GM10248 (cell line): ENCODE results near the gene MAPK8IP2.

ENCODE experiments used
- CTCF ChIA-PET: fragments of 300-600 bp; sonication (Branson Sonifier 250); formaldehyde crosslinking; extraction: SDS; loops from one replicate; lab custom pipeline; 2021; ENCODE audit warnings: antibody characterized with exemption; lab: Yijun Ruan, JAX
- POLR2A ChIA-PET: fragments of 350-650 bp; sonication (Branson Sonifier 250); formaldehyde crosslinking; extraction: SDS; loops from one replicate; lab custom pipeline; 2020; ENCODE audit warnings: antibody characterized with exemption; lab: Yijun Ruan, JAX
- DNase-seq: peaks from one replicate; pipeline ENCODE4 v3.0.0; 2012; ENCODE audit errors: extremely low spot score
- CTCF ChIP-seq: IDR thresholded peaks from 2 replicates; pipeline ENCODE4 v1.5.1; 2012; ENCODE audit warnings: mild to moderate bottlenecking, low read depth; ENCODE audit errors: extremely low read depth, missing control alignments, control extremely low read depth

The MAPK8IP2 gene

GRCh38 chr22:50600538-50600937 lies at the start of gene MAPK8IP2:
TSS of gene MAPK8IP2 (plus strand) at chr22:50600793. CDS start at chr22:50600819, 26 bp downstream.
- no peak for TF ChIP-seq CTCF
- DNase-seq = no peak
- ChIA-PET POLR2A (no interaction called here), CTCF (no interaction called here)

- no peak for DNase-seq
- no peak for TF ChIP-seq CTCF
- ChIA-PET CTCF (interaction anchor here (0.8 to 16.1 kb wide), 5 partner anchors 12 to 70 kb away, joined by 3 to 136 read pairs (median 3); partner anchors contain the start of genes SCO2, SYCE3 and TYMP), POLR2A (no interaction called here)
Observed at GRCh38 chr22:50551160-50551752, 49.3 kb upstream of the MAPK8IP2 start.

GRCh38 chr22:50553310-50553709 lies 47.3 kb upstream of the MAPK8IP2 start:
- POLR2A ChIA-PET = interaction anchor here (0.6 to 0.7 kb wide), 2 partner anchors 28 to 355 kb away, joined by 3 to 4 read pairs; partner anchors contain the start of gene SCO2
- DNase-seq = no peak
- no peak for TF ChIP-seq CTCF
- CTCF ChIA-PET = interaction anchor here (6.6 to 16.1 kb wide), 2 partner anchors 11 to 26 kb away, joined by 68 to 136 read pairs; partner anchors contain the start of genes SCO2, SYCE3 and TYMP

GRCh38 chr22:50556703-50557102 lies 43.9 kb upstream of the MAPK8IP2 start:
- CTCF ChIA-PET = interaction anchor here (1.0 to 2.3 kb wide), 7 partner anchors 9 to 64 kb away, joined by 4 to 11 read pairs (median 4); partner anchors contain the start of gene SCO2
- POLR2A ChIA-PET = no interaction called here
- no peak for TF ChIP-seq CTCF
- no peak for DNase-seq

GRCh38 chr22:50560034-50560433 lies 40.6 kb upstream of the MAPK8IP2 start:
- no peak for DNase-seq
- TF ChIP-seq CTCF = no peak
- POLR2A ChIA-PET = interaction anchor here (0.6 kb wide), 1 partner anchor 60 kb away, joined by 4 read pairs; no protein-coding TSS in a partner anchor
- CTCF ChIA-PET = interaction anchor here (1.0 to 2.2 kb wide), 5 partner anchors 10 to 74 kb away, joined by 3 to 7 read pairs (median 6); partner anchors contain the start of genes KLHDC7B and SCO2

- no peak for DNase-seq
- no peak for TF ChIP-seq CTCF
- CTCF ChIA-PET = interaction anchor here (2.2 kb wide), 2 partner anchors 9 to 13 kb away, joined by 6 to 7 read pairs; no protein-coding TSS in a partner anchor
- POLR2A ChIA-PET = no interaction called here
Observed at GRCh38 chr22:50561401-50562358, 38.9 kb upstream of the MAPK8IP2 start.
